Testis (tissue), 2 donors: ENCODE measurements around the gene BOC.

ENCODE experiments used
- CTCF ChIP-seq, 3 experiments: fragments of 450-650 bp in 2 of 3; fragments of 200-600 bp in 1 of 3; sonication (generic) in 1 of 3; IDR thresholded peaks; one replicate each; pipeline ENCODE4 v1.5.1; 2016 to 2019; ENCODE audit warnings: antibody characterized with exemption in 3 of 3, mild to moderate bottlenecking in 2 of 3, moderate library complexity in 1 of 3
- POLR2A ChIP-seq: fragments of 450-650 bp; IDR thresholded peaks from one replicate; pipeline ENCODE4 v1.6.1; 2017; ENCODE audit warnings: antibody characterized with exemption, mild to moderate bottlenecking, moderate library complexity

GRCh38 chr3:113231391-113231790, 20.0 kb downstream of the BOC start:
- TF ChIP-seq CTCF (IDR thresholded peaks at IDR 0.05): no peak
- TF ChIP-seq POLR2A: no peak
